ENCODE measurements around the gene FASN. TPM values are rescaled to one million over a fixed set of nuclear protein-coding genes. Genes with fewer than 3 reads are reported as not detected.

Gene FASN
- total and polyA plus RNA-seq, 2 of the 13 experiments (the other 11 are each of a cell fraction or from before 2014, with no cell fraction given), result 51.7 to 101 TPM

- TF ChIP-seq ZFY (CRISPR knock-in tag; IDR thresholded peaks at IDR 0.05), result no peak
- TF ChIP-seq, protein P1, sequence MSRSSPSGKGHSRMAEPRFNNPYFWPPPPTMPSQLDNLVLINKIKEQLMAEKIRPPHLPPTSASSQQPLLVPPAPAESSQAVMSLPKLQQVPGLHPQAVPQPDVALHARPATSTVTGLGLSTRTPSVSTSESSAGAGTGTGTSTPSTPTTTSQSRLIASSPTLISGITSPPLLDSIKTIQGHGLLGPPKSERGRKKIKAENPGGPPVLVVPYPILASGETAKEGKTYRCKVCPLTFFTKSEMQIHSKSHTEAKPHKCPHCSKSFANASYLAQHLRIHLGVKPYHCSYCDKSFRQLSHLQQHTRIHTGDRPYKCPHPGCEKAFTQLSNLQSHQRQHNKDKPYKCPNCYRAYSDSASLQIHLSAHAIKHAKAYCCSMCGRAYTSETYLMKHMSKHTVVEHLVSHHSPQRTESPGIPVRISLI (CRISPR knock-in tag; IDR thresholded peaks at IDR 0.05; ENCODE audit: borderline replicate concordance), result no peak
- TF ChIP-seq ZNF616 (CRISPR knock-in tag; IDR thresholded peaks at IDR 0.05; ENCODE audit: low read depth), result no peak
- TF ChIP-seq ZNF883 (CRISPR knock-in tag; IDR thresholded peaks at IDR 0.05; ENCODE audit: not compliant biosample characterization), result no peak
- no peak for TF ChIP-seq ARNT (IDR thresholded peaks at IDR 0.05)
- TF ChIP-seq ZNF260 (CRISPR knock-in tag; IDR thresholded peaks at IDR 0.05; ENCODE audit: borderline replicate concordance, low read depth), result no peak
- no peak for TF ChIP-seq HOXD1 (CRISPR knock-in tag; IDR thresholded peaks at IDR 0.05)
- TF ChIP-seq ZNF207 (IDR thresholded peaks at IDR 0.05; ENCODE audit: borderline replicate concordance), result no peak
- TF ChIP-seq GABPA (IDR thresholded peaks at IDR 0.05; ENCODE audit: low read depth, low read length), result no peak
- TF ChIP-seq GABPA (CRISPR knock-in tag; IDR thresholded peaks at IDR 0.05; ENCODE audit: low read depth), result no peak
- no peak for TF ChIP-seq DMAP1 (CRISPR knock-in tag; IDR thresholded peaks at IDR 0.05)
- no peak for TF ChIP-seq NFYB (CRISPR knock-in tag; IDR thresholded peaks at IDR 0.05)
- no peak for TF ChIP-seq ZNF547 (CRISPR knock-in tag; IDR thresholded peaks at IDR 0.05)
- TF ChIP-seq GATAD2A (CRISPR knock-in tag; IDR thresholded peaks at IDR 0.05), result no peak
- TF ChIP-seq CBX2 (IDR thresholded peaks at IDR 0.05; ENCODE audit: low read depth, low read length), result no peak
- no peak for TF ChIP-seq CBX2 (CRISPR knock-in tag; IDR thresholded peaks at IDR 0.05; ENCODE audit: low read depth)
- no peak for TF ChIP-seq SUZ12 (IDR thresholded peaks at IDR 0.05; ENCODE audit: low read depth, low read length)
- no peak for TF ChIP-seq RFXANK (CRISPR knock-in tag; IDR thresholded peaks at IDR 0.05)
- TF ChIP-seq ZFP37 (CRISPR knock-in tag; IDR thresholded peaks at IDR 0.05; ENCODE audit: borderline replicate concordance), result no peak
- TF ChIP-seq ELF4 (CRISPR knock-in tag; IDR thresholded peaks at IDR 0.05; ENCODE audit: borderline replicate concordance), result no peak
- no peak for TF ChIP-seq ARID5B (CRISPR knock-in tag; IDR thresholded peaks at IDR 0.05)
- TF ChIP-seq NR1H2 (CRISPR knock-in tag; IDR thresholded peaks at IDR 0.05; ENCODE audit: borderline replicate concordance, low read depth), result no peak
- no peak for TF ChIP-seq HIVEP1 (CRISPR knock-in tag; IDR thresholded peaks at IDR 0.05)
- TF ChIP-seq MEIS2 (CRISPR knock-in tag; IDR thresholded peaks at IDR 0.05), result no peak
- TF ChIP-seq NR3C1 (CRISPR knock-in tag; IDR thresholded peaks at IDR 0.05), result no peak
- no peak for TF ChIP-seq BRCA1 (CRISPR knock-in tag; IDR thresholded peaks at IDR 0.05)
- no peak for TF ChIP-seq ZNF225 (CRISPR knock-in tag; IDR thresholded peaks at IDR 0.05)
- TF ChIP-seq MXD4 (CRISPR knock-in tag; IDR thresholded peaks at IDR 0.05), result no peak
- no peak for TF ChIP-seq ZNF558 (CRISPR knock-in tag; IDR thresholded peaks at IDR 0.05; ENCODE audit: borderline replicate concordance)
- TF ChIP-seq ZNF746 (CRISPR knock-in tag; IDR thresholded peaks at IDR 0.05), result no peak
Observed at GRCh38 chr17:82076018-82076784, 21.8 kb downstream of the FASN start (continued).

Measured in HepG2 (cell line).